HEK293 (cell line): ENCODE results near the gene MARVELD1.
A peak's percentile ranks its signal among the peaks of the same experiment; 100 is the strongest.

ENCODE experiments used
- CTCF ChIA-PET: fragments of 350-600 bp; formaldehyde crosslinking; extraction: SDS; loops from one replicate; lab custom pipeline; 2021; ENCODE audit warnings: antibody characterized with exemption; lab: Yijun Ruan, JAX
- POLR2A ChIA-PET: fragments of 300-600 bp; formaldehyde crosslinking; extraction: SDS; loops from one replicate; lab custom pipeline; 2020; ENCODE audit warnings: antibody characterized with exemption, inconsistent platforms; lab: Yijun Ruan, JAX
- H3K27ac ChIP-seq: fragments of 200-500 bp; sonication (Bioruptor generic); 2 replicates; pipeline ENCODE4 v1.5.1; 2014; ENCODE audit warnings: low read depth, low read length, control low read depth, inconsistent platforms; ENCODE audit errors: extremely low read depth
- H3K36me3 ChIP-seq, 2 experiments: fragments of 200-500 bp in 1 of 2; sonication (Bioruptor generic) in 1 of 2; 1 replicate in 1 of 2; 2 replicates in 1 of 2; pipeline ENCODE4 v1.5.1; 2014 to 2017; ENCODE audit warnings: inconsistent platforms in 2 of 2, low read length in 2 of 2; ENCODE audit not compliant: control insufficient read depth in 2 of 2, insufficient read depth in 1 of 2
- H3K4me1 ChIP-seq: fragments of 200-500 bp; sonication (Bioruptor generic); 2 replicates; pipeline ENCODE4 v1.5.1; 2014; ENCODE audit warnings: mild to moderate bottlenecking, low read length, inconsistent platforms; ENCODE audit not compliant: control insufficient read depth, insufficient read depth
- H3K4me3 ChIP-seq: 2 replicates; pipeline ENCODE4 v1.5.1; 2011; ENCODE audit warnings: low read depth, mild to moderate bottlenecking, control low read depth, low read length, moderate library complexity
- H3K9me3 ChIP-seq: fragments of 200-500 bp; sonication (Bioruptor generic); 2 replicates; pipeline ENCODE4 v1.5.1; 2014; ENCODE audit warnings: low read depth, low read length, inconsistent platforms; ENCODE audit not compliant: control insufficient read depth, insufficient read depth
- EGR2 ChIP-seq: fragments of 450-650 bp; formaldehyde crosslinking; IDR thresholded peaks from 2 replicates; pipeline ENCODE4 v1.5.1; 2016; ENCODE audit warnings: low read depth, missing biosample characterization, missing genetic modification characterization
- KLF1 ChIP-seq: fragments of 450-650 bp; formaldehyde crosslinking; IDR thresholded peaks from 2 replicates; pipeline ENCODE4 v1.5.1; 2016; ENCODE audit warnings: missing biosample characterization, missing genetic modification characterization
- KLF10 ChIP-seq: fragments of 450-650 bp; IDR thresholded peaks from 2 replicates; pipeline ENCODE4 v1.5.1; 2018; ENCODE audit warnings: missing biosample characterization, mild to moderate bottlenecking, missing genetic modification characterization
- KLF16 ChIP-seq: fragments of 450-650 bp; formaldehyde crosslinking; IDR thresholded peaks from 2 replicates; pipeline ENCODE4 v1.5.1; 2017; ENCODE audit warnings: missing biosample characterization, missing genetic modification characterization
- KLF8 ChIP-seq: fragments of 450-650 bp; formaldehyde crosslinking; IDR thresholded peaks from 2 replicates; pipeline ENCODE4 v1.5.1; 2016; ENCODE audit warnings: missing biosample characterization, missing genetic modification characterization
- KLF9 ChIP-seq: fragments of 450-650 bp; formaldehyde crosslinking; IDR thresholded peaks from 2 replicates; pipeline ENCODE4 v1.5.1; 2016; ENCODE audit warnings: missing biosample characterization, missing genetic modification characterization, low read depth
- TCF7L2 ChIP-seq: IDR thresholded peaks from 2 replicates; pipeline ENCODE4 v1.6.1; 2011; ENCODE audit warnings: low read depth, mild to moderate bottlenecking, inconsistent platforms, low read length, moderate library complexity, borderline replicate concordance
- ZBTB1 ChIP-seq: fragments of 450-650 bp; formaldehyde crosslinking; IDR thresholded peaks from 2 replicates; pipeline ENCODE4 v1.5.1; 2016; ENCODE audit warnings: missing biosample characterization, missing genetic modification characterization
- ZBTB48 ChIP-seq: fragments of 450-650 bp; formaldehyde crosslinking; IDR thresholded peaks from 2 replicates; pipeline ENCODE4 v1.5.1; 2016; ENCODE audit warnings: missing biosample characterization, missing genetic modification characterization
- ZBTB8A ChIP-seq: fragments of 450-650 bp; formaldehyde crosslinking; IDR thresholded peaks from 2 replicates; pipeline ENCODE4 v1.5.1; 2016; ENCODE audit warnings: missing biosample characterization, missing genetic modification characterization
- ZFHX2 ChIP-seq: fragments of 450-650 bp; formaldehyde crosslinking; conservative IDR thresholded peaks from 2 replicates; pipeline ENCODE4 v1.5.1; 2016; ENCODE audit warnings: missing biosample characterization, missing genetic modification characterization
- ZNF114 ChIP-seq: fragments of 450-650 bp; formaldehyde crosslinking; IDR thresholded peaks from 2 replicates; pipeline ENCODE4 v1.5.0; 2017; ENCODE audit warnings: missing biosample characterization, missing genetic modification characterization
- ZNF175 ChIP-seq: fragments of 450-650 bp; formaldehyde crosslinking; IDR thresholded peaks from 2 replicates; pipeline ENCODE4 v1.5.1; 2016; ENCODE audit warnings: missing biosample characterization, missing genetic modification characterization
- ZNF239 ChIP-seq: fragments of 450-650 bp; formaldehyde crosslinking; IDR thresholded peaks from 2 replicates; pipeline ENCODE4 v1.5.1; 2016; ENCODE audit warnings: missing biosample characterization, missing genetic modification characterization
- ZNF302 ChIP-seq: fragments of 450-650 bp; formaldehyde crosslinking; IDR thresholded peaks from 2 replicates; pipeline ENCODE4 v1.5.1; 2016; ENCODE audit warnings: missing biosample characterization, missing genetic modification characterization, low read depth
- ZNF335 ChIP-seq: fragments of 450-650 bp; formaldehyde crosslinking; conservative IDR thresholded peaks from 2 replicates; pipeline ENCODE4 v1.5.1; 2016; ENCODE audit warnings: missing biosample characterization, missing genetic modification characterization
- ZNF544 ChIP-seq: fragments of 450-650 bp; formaldehyde crosslinking; IDR thresholded peaks from 2 replicates; pipeline ENCODE4 v1.5.0; 2017; ENCODE audit warnings: missing biosample characterization, missing genetic modification characterization
- ZNF558 ChIP-seq: fragments of 450-650 bp; formaldehyde crosslinking; IDR thresholded peaks from 2 replicates; pipeline ENCODE4 v1.5.1; 2016; ENCODE audit warnings: missing biosample characterization, missing genetic modification characterization
- ZNF561 ChIP-seq: fragments of 450-650 bp; IDR thresholded peaks from 2 replicates; pipeline ENCODE4 v1.5.1; 2018; ENCODE audit warnings: missing biosample characterization, missing genetic modification characterization, borderline replicate concordance
- ZNF610 ChIP-seq: fragments of 450-650 bp; formaldehyde crosslinking; IDR thresholded peaks from 2 replicates; pipeline ENCODE4 v1.5.1; 2016; ENCODE audit warnings: missing biosample characterization, missing genetic modification characterization, borderline replicate concordance
- ZNF677 ChIP-seq: fragments of 450-650 bp; IDR thresholded peaks from 2 replicates; pipeline ENCODE4 v1.5.0; 2018; ENCODE audit warnings: missing biosample characterization, mild to moderate bottlenecking, missing genetic modification characterization, moderate library complexity
- ZNF830 ChIP-seq: fragments of 450-650 bp; IDR thresholded peaks from 2 replicates; pipeline ENCODE4 v1.5.0; 2018; ENCODE audit warnings: missing biosample characterization, missing genetic modification characterization, low read depth, mild to moderate bottlenecking, moderate library complexity
- ZNF837 ChIP-seq: fragments of 450-650 bp; formaldehyde crosslinking; IDR thresholded peaks from 2 replicates; pipeline ENCODE4 v1.5.1; 2016; ENCODE audit warnings: missing biosample characterization, missing genetic modification characterization
- TF ChIP-seq, protein P1 (sequence below): fragments of 450-650 bp; formaldehyde crosslinking; IDR thresholded peaks from 2 replicates; pipeline ENCODE4 v1.5.1; 2016; ENCODE audit warnings: missing biosample characterization, missing genetic modification characterization
- TF ChIP-seq, protein P2 (sequence below): fragments of 450-650 bp; formaldehyde crosslinking; IDR thresholded peaks from 2 replicates; pipeline ENCODE4 v1.5.1; 2016; ENCODE audit warnings: missing biosample characterization, missing genetic modification characterization
- TF ChIP-seq, protein P3 (sequence below): fragments of 450-650 bp; formaldehyde crosslinking; IDR thresholded peaks from 2 replicates; pipeline ENCODE4 v1.5.1; 2016; ENCODE audit warnings: missing biosample characterization, missing genetic modification characterization

MARVELD1 gene

DNA sequence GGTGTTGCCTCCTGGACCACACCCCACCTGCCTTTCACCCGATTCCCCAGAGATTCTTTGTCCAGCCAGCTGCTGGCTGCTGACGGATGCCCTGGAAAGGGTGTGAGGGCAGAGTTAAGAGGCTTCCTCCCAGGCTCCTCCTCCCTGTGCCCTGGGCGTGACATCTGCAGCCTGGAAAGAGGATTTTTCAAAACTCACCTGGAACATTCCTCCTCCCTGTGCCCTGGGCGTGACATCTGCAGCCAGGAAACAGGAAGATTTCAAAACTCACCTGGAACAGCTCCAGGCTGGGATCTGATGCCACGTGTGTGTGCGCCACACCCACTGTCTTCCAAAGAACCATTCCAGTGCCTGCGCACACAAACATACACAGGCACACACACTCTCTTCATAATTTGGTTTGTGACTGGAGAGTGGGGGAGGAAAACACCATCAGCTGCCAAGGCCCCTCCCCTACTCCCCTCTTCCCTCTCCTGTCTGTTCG lies 5.2 kb downstream of the MARVELD1 start:
- Histone ChIP-seq H3K27ac (no peak overlapping the region), H3K9me3 (no peaks in the 10 kb centered on the region), H3K36me3 (peaks cover 7 to 21% of the 10 kb centered on the region in 2 experiments; a peak in 2 of 3 replicates), H3K4me1 (peaks cover 18% of the 10 kb centered on the region), H3K4me3 (no peak overlapping the region)
- TF ChIP-seq, protein P1, sequence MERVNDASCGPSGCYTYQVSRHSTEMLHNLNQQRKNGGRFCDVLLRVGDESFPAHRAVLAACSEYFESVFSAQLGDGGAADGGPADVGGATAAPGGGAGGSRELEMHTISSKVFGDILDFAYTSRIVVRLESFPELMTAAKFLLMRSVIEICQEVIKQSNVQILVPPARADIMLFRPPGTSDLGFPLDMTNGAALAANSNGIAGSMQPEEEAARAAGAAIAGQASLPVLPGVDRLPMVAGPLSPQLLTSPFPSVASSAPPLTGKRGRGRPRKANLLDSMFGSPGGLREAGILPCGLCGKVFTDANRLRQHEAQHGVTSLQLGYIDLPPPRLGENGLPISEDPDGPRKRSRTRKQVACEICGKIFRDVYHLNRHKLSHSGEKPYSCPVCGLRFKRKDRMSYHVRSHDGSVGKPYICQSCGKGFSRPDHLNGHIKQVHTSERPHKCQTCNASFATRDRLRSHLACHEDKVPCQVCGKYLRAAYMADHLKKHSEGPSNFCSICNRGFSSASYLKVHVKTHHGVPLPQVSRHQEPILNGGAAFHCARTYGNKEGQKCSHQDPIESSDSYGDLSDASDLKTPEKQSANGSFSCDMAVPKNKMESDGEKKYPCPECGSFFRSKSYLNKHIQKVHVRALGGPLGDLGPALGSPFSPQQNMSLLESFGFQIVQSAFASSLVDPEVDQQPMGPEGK (tag by site-specific recombination): no peak
- TF ChIP-seq, protein P2, sequence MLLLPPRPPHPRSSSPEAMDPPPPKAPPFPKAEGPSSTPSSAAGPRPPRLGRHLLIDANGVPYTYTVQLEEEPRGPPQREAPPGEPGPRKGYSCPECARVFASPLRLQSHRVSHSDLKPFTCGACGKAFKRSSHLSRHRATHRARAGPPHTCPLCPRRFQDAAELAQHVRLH (tag by site-specific recombination): no peak
- TF ChIP-seq ZBTB8A (peak; percentile 53), ZNF239 (tag by site-specific recombination) (no peak), KLF9 (tag by site-specific recombination) (peak; percentile 56; the same call in 1 of the 2 replicates), ZNF558 (no peak), ZNF335 (tag by site-specific recombination) (0 out of 2 replicates have a peak, but pooled peaks have one; percentile 26), KLF1 (peak; percentile 74), ZNF830 (tag by site-specific recombination) (no peak), ZNF677 (no peak)
- TF ChIP-seq, protein P3, sequence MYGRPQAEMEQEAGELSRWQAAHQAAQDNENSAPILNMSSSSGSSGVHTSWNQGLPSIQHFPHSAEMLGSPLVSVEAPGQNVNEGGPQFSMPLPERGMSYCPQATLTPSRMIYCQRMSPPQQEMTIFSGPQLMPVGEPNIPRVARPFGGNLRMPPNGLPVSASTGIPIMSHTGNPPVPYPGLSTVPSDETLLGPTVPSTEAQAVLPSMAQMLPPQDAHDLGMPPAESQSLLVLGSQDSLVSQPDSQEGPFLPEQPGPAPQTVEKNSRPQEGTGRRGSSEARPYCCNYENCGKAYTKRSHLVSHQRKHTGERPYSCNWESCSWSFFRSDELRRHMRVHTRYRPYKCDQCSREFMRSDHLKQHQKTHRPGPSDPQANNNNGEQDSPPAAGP (tag by site-specific recombination): peak; percentile 19; the same call in 1 of the 2 replicates
- ChIA-PET POLR2A (interaction anchor here (0.6 to 2.6 kb wide), 4 partner anchors 16 to 46 kb away, joined by 3 to 10 read pairs (median 3); partner anchors contain the start of genes AVPI1 and ZFYVE27), CTCF (interaction anchor here (0.6 to 20.4 kb wide), 5 partner anchors 9 to 282 kb away, joined by 3 to 487 read pairs (median 8); partner anchors contain the start of gene ZFYVE27)

DNA sequence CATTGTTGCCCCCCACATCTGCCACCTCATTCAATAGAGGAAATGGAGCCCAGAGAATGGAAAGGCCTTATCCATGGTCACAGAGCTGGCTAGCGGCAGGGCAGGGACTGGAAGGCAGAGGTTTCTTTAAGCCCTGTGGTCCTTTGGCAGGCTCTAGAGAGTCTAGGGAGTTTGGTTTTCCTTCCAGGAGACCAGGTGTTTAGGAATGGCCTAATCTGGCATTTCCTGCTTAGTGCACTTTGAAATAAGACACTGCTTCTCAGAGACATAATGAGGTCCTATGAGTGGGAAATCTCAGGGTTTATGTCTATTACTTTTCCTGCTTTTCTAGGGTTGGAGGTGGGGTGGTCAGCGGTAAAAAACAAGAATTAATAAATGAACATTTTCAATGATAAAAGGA lies 6.1 kb downstream of the MARVELD1 start:
- TF ChIP-seq ZNF610 (tag by site-specific recombination) (no peak), ZBTB48 (no peak), ZNF544 (tag by site-specific recombination) (no peak), ZNF175 (tag by site-specific recombination) (no peak), KLF16 (tag by site-specific recombination) (no peak), ZNF114 (no peak), KLF10 (tag by site-specific recombination) (no peak), ZBTB8A (no peak), ZNF830 (tag by site-specific recombination) (no peak), ZNF837 (tag by site-specific recombination) (no peak), ZBTB1 (tag by site-specific recombination) (no peak), ZNF302 (tag by site-specific recombination) (no peak), ZNF561 (tag by site-specific recombination) (no peak), EGR2 (no peak), ZFHX2 (tag by site-specific recombination) (no peak), KLF8 (no peak), TCF7L2 (no peak)
- Histone ChIP-seq H3K36me3 (peaks cover 7 to 21% of the 10 kb centered on the region in 2 experiments; a peak in 2 of 3 replicates), H3K9me3 (no peaks in the 10 kb centered on the region), H3K4me1 (peaks cover 18% of the 10 kb centered on the region), H3K27ac (no peak overlapping the region), H3K4me3 (no peak overlapping the region)
- CTCF ChIA-PET: interaction anchor here (1.1 to 20.4 kb wide), 4 partner anchors 10 to 17 kb away, joined by 5 to 487 read pairs (median 20); partner anchors contain the start of gene ZFYVE27
- POLR2A ChIA-PET: interaction anchor here (1.2 to 2.6 kb wide), 2 partner anchors 15 to 33 kb away, joined by 3 to 10 read pairs; partner anchors contain the start of gene AVPI1
